ENCODE data around the gene D2HGDH. TPM values are rescaled to one million over a fixed set of nuclear protein-coding genes. Genes with fewer than 3 reads are reported as not detected.

The D2HGDH gene
- total and polyA plus RNA-seq, 2 of the 13 experiments (the other 11 are each of a cell fraction or from before 2014, with no cell fraction given), result 19.2 to 20.3 TPM

GRCh38 chr2:241815477-241816430 is 81.3 kb downstream of the D2HGDH start (continued):
- TF ChIP-seq SRSF4 (IDR thresholded peaks at IDR 0.05; ENCODE audit: low read depth, low read length, poor library complexity, severe bottlenecking), result no peak
- TF ChIP-seq FOXA1 (IDR thresholded peaks at IDR 0.05), result no peak
- no peak for TF ChIP-seq FOXA1 (CRISPR knock-in tag; IDR thresholded peaks at IDR 0.05)
- no peak for TF ChIP-seq ZFP36 (IDR thresholded peaks at IDR 0.05; ENCODE audit: borderline replicate concordance, low read depth, low read length, partially characterized antibody)
- TF ChIP-seq HNRNPLL (IDR thresholded peaks at IDR 0.05; ENCODE audit: low read depth, low read length, poor library complexity, severe bottlenecking), result no peak
- no peak for TF ChIP-seq ZNF660 (CRISPR knock-in tag; IDR thresholded peaks at IDR 0.05; ENCODE audit: borderline replicate concordance, low read depth)
- TF ChIP-seq DNMT1 (CRISPR knock-in tag; IDR thresholded peaks at IDR 0.05), result peak; percentile 83; the same call in 1 of the 2 replicates
- TF ChIP-seq CEBPB (IDR thresholded peaks at IDR 0.05; ENCODE audit: borderline replicate concordance, low read depth, low read length), result no peak
- TF ChIP-seq TIGD3 (CRISPR knock-in tag; IDR thresholded peaks at IDR 0.05; ENCODE audit: borderline replicate concordance), result no peak
- TF ChIP-seq FOXK1 (CRISPR knock-in tag; IDR thresholded peaks at IDR 0.05; ENCODE audit: borderline replicate concordance, low read depth), result no peak
- no peak for TF ChIP-seq ZBTB25 (CRISPR knock-in tag; IDR thresholded peaks at IDR 0.05)
- peak; percentile 7 for TF ChIP-seq AGO2 (optimal IDR thresholded peaks at IDR 0.05; ENCODE audit: low read depth, low read length)
- TF ChIP-seq MZF1 (CRISPR knock-in tag; IDR thresholded peaks at IDR 0.05; ENCODE audit: borderline replicate concordance), result no peak
- TF ChIP-seq KLF12 (CRISPR knock-in tag; IDR thresholded peaks at IDR 0.05; ENCODE audit: borderline replicate concordance), result no peak
- peak; percentile 27; the same call in 1 of the 2 replicates for TF ChIP-seq ZNF263 (CRISPR knock-in tag; IDR thresholded peaks at IDR 0.05)
- TF ChIP-seq ARNTL (CRISPR knock-in tag; IDR thresholded peaks at IDR 0.05), result no peak
- peak; percentile 59 for TF ChIP-seq HNRNPL (IDR thresholded peaks at IDR 0.05; ENCODE audit: low read depth, low read length)
- no peak for TF ChIP-seq SAFB2 (CRISPR knock-in tag; IDR thresholded peaks at IDR 0.05; ENCODE audit: borderline replicate concordance, low read depth)
- no peak for TF ChIP-seq ZNF180 (CRISPR knock-in tag; IDR thresholded peaks at IDR 0.05; ENCODE audit: borderline replicate concordance, low read depth)
- no peak for TF ChIP-seq ZFAT (CRISPR knock-in tag; conservative IDR thresholded peaks at IDR 0.05)
- no peak for TF ChIP-seq SOX5 (CRISPR knock-in tag; IDR thresholded peaks at IDR 0.05; ENCODE audit: borderline replicate concordance)
- no peak for TF ChIP-seq MED1 (CRISPR knock-in tag; IDR thresholded peaks at IDR 0.05)
- peak; percentile 44 for TF ChIP-seq RBFOX2 (IDR thresholded peaks at IDR 0.05; ENCODE audit: low read depth, low read length)
- TF ChIP-seq TAF15 (IDR thresholded peaks at IDR 0.05; ENCODE audit: low read depth, low read length, poor library complexity, severe bottlenecking), result no peak
- no peak for TF ChIP-seq RFX5 (IDR thresholded peaks at IDR 0.05; ENCODE audit: low read depth, low read length)
- no peak for TF ChIP-seq KMT2A (CRISPR knock-in tag; IDR thresholded peaks at IDR 0.05)
- peak; percentile 76 for TF ChIP-seq ZBTB33 (CRISPR knock-in tag; IDR thresholded peaks at IDR 0.05)

All from HepG2 (cell line).